ENCODE measurements around the gene NCCRP1.

NCCRP1 gene

DNA sequence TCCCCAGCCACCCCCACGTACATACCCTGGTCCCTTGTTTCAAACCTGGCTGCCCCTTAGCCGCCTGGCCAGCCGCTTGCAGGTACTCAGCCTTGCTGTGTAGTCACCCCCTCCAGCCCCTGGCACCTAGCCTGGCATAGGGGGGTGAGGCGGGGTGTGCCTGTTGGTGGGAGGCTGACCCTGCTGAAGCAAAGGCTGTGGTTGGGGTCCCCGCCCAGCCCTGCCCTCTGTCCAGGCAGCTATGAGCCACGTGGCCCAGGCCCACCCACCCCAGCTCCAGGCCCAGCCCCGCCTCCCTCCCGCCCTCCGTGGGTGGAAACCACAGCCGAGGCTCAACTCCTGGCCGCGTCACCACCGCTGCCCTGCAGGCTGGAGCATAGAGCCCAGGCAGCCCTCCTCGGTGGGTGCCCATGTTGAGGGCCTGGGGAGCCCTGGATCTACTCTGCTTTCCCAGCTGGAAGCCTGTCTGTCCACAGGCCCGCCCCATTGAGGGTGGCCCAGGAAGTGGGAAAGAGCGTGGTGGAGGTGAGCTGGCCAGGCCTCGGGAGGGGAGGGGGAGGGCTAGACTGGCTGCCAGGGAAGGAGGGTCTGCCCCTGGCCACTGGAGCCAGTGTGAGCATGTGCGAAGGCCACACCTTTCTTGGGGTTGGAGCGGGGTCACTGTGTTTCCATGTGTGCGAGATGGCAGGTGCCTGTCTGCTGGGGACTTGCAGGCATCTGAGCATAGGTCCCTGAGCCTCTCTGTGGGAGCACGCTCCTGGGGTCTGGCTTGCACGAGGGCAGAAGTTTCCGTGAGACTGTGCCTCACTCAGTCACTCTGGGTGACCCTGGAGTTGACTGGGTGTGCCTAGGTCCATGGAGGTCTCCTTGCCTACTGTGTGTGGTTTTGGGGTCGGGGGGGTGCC, 40.2 kb upstream of the NCCRP1 start:
- Histone ChIP-seq H3K4me3 (ENCODE audit: low read length) (no peak overlapping the region), H3K27ac (ENCODE audit: low read depth, low read length) (no peak overlapping the region), H3K9ac (ENCODE audit: low read depth, low read length) (no peak overlapping the region), H3K9me3 (ENCODE audit: insufficient read depth, low read depth, low read length) (no peaks in the 10 kb centered on the region), H3K27me3 (ENCODE audit: insufficient read depth, low read length) (no peaks in the 10 kb centered on the region), H3K36me3 (ENCODE audit: insufficient read depth, low read length) (no peaks in the 10 kb centered on the region), H3K4me1 (ENCODE audit: insufficient read depth, low read length) (peaks cover 21% of the 10 kb centered on the region)
- 83% methylated on average over 24 of the region's 24 CpGs for WGBS

DNA sequence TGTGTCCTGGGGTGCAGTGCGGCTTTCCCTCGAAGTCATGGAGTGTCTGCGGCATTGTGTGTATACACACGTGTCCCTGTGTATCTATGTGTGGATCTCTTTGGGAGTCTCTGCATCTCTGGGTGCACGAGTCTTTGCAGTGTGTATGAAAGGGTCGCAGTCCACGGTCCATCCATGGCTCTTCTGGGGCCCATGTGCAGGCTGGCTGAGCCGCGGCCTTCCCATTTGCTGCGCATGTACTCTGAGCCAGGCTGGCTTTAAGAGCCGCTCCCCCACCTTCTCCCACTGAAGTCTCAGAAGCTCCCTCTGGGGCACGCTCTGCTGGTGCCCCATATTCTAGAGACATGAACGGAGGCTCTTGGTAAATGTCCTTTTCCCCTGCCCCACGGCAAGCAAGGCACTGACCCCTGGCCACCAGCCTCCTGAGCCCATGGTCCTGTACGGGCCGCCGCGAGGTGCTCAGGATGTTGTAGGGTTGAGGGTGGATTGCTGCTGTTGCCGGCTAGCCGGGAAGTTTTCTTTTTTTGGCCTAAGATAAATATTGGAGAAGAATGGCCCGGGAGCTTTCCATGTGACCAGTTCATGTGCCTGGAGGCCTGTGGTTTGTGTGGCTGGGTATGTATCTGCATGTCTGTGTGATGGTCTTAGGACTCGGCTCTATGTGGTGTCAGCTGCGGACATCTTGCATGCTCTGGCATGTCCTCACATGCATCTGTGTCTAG, 39.3 kb upstream of the NCCRP1 start:
- Histone ChIP-seq H3K9me3 (ENCODE audit: insufficient read depth, low read depth, low read length) (no peaks in the 10 kb centered on the region), H3K4me1 (ENCODE audit: insufficient read depth, low read length) (peaks cover 21% of the 10 kb centered on the region), H3K27ac (ENCODE audit: low read depth, low read length) (no peak overlapping the region), H3K4me3 (ENCODE audit: low read length) (no peak overlapping the region), H3K27me3 (ENCODE audit: insufficient read depth, low read length) (no peaks in the 10 kb centered on the region), H3K36me3 (ENCODE audit: insufficient read depth, low read length) (no peaks in the 10 kb centered on the region), H3K9ac (ENCODE audit: low read depth, low read length) (no peak overlapping the region)
- 95% methylated on average over 23 of the region's 23 CpGs for WGBS

DNA sequence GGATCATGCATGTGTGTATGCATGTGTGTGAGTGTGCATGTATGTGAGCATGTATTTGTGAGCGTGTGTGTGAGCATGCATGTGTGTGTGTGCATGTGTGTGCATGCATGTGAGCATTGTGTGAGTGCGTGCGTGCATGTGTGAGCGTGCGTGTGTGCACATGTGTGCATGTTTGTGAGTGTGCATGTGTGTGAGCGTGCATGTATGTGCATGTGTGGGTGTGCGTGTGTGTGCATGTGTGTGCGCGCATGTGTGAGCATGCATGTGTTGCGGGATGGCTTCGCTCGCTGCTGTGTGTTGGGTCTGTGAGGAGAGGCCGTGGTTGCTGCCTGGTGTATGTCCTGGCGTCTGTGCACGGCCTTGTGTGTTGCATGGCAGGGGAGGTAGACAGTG, 38.8 kb upstream of the NCCRP1 start:
- Histone ChIP-seq H3K36me3 (ENCODE audit: insufficient read depth, low read length) (no peaks in the 10 kb centered on the region), H3K27me3 (ENCODE audit: insufficient read depth, low read length) (no peaks in the 10 kb centered on the region), H3K9ac (ENCODE audit: low read depth, low read length) (no peak overlapping the region), H3K4me3 (ENCODE audit: low read length) (no peak overlapping the region), H3K4me1 (ENCODE audit: insufficient read depth, low read length) (peaks cover 21% of the 10 kb centered on the region), H3K9me3 (ENCODE audit: insufficient read depth, low read depth, low read length) (no peaks in the 10 kb centered on the region), H3K27ac (ENCODE audit: low read depth, low read length) (no peak overlapping the region)
- 95% methylated on average over 15 of the region's 15 CpGs for WGBS

DNA sequence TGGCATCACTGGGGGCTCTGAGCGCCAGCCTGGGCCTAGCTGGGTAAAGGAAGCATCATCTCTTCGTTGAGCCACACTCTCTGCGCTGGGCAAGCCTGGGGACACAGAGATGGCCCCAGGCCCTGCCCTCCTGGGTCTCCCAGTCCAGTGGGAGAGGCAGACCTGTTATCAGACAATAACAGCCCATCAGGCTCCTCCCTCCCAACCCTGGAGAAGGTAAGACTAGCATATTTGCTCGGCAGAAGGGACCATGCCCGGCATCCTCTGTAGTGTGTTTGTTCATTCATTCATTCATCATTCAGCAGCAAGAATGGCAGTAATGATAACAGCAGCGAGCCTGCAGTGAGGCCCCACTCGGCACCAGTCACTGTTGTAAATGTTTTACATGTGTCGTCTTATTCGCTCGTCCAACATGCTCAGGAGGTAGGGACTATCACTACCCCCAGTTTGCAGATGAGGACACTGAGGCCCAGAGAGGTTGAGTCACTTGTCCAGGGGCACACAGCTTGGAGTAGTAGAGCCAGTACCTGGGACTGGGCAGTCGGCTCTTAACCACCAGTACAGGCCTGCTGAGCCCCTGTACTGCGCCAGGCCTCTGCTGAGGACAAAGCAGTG, 38.0 kb upstream of the NCCRP1 start:
- WGBS, result 94% methylated on average over 12 of the region's 12 CpGs
- no peak overlapping the region for H3K27ac ChIP-seq (ENCODE audit: low read depth, low read length)
- no peak overlapping the region for H3K9ac ChIP-seq (ENCODE audit: low read depth, low read length)
- no peaks in the 10 kb centered on the region for H3K36me3 ChIP-seq (ENCODE audit: insufficient read depth, low read length)
- H3K4me1 ChIP-seq (ENCODE audit: insufficient read depth, low read length), result peaks cover 21% of the 10 kb centered on the region
- no peaks in the 10 kb centered on the region for H3K27me3 ChIP-seq (ENCODE audit: insufficient read depth, low read length)
- no peak overlapping the region for H3K4me3 ChIP-seq (ENCODE audit: low read length)
- H3K9me3 ChIP-seq (ENCODE audit: insufficient read depth, low read depth, low read length), result no peaks in the 10 kb centered on the region

DNA sequence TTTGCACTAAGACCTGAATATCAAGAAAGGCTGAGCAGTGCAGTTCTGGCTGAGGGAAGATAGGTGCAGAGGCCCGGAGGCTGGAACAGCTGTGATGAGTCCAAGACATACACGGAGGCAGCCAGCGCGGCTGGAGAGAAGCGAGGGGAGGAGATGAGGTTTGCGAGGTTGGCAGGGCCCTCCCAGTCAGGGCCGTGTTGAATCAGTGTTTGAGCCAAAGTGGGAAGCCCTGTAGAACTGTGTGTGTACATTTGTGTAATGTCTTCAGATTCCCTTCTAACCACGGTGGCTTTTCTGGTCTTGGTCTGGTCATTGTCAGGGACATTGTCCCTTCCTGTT, 36.3 kb upstream of the NCCRP1 start:
- Histone ChIP-seq H3K36me3 (ENCODE audit: insufficient read depth, low read length) (no peaks in the 10 kb centered on the region), H3K4me1 (ENCODE audit: insufficient read depth, low read length) (peaks cover 8% of the 10 kb centered on the region; the same call in 1 of the 2 replicates), H3K4me3 (ENCODE audit: low read length) (no peak overlapping the region), H3K27ac (ENCODE audit: low read depth, low read length) (no peak overlapping the region), H3K9me3 (ENCODE audit: insufficient read depth, low read depth, low read length) (no peaks in the 10 kb centered on the region), H3K27me3 (ENCODE audit: insufficient read depth, low read length) (no peaks in the 10 kb centered on the region), H3K9ac (ENCODE audit: low read depth, low read length) (no peak overlapping the region)
- WGBS, result 91% methylated on average over 8 of the region's 8 CpGs

GRCh38 chr19:39160889-39161672, 35.7 kb upstream of the NCCRP1 start:
- Histone ChIP-seq H3K9ac (ENCODE audit: low read depth, low read length) (no peak overlapping the region), H3K9me3 (ENCODE audit: insufficient read depth, low read depth, low read length) (no peaks in the 10 kb centered on the region), H3K27ac (ENCODE audit: low read depth, low read length) (no peak overlapping the region), H3K36me3 (ENCODE audit: insufficient read depth, low read length) (no peaks in the 10 kb centered on the region), H3K4me3 (ENCODE audit: low read length) (no peak overlapping the region), H3K4me1 (ENCODE audit: insufficient read depth, low read length) (peaks cover 6% of the 10 kb centered on the region; the same call in 1 of the 2 replicates), H3K27me3 (ENCODE audit: insufficient read depth, low read length) (no peaks in the 10 kb centered on the region)
- 93% methylated on average over 21 of the region's 21 CpGs for WGBS

GRCh38 chr19:39162441-39163043, 34.2 kb upstream of the NCCRP1 start:
- Histone ChIP-seq H3K9ac (ENCODE audit: low read depth, low read length) (no peak overlapping the region), H3K9me3 (ENCODE audit: insufficient read depth, low read depth, low read length) (no peaks in the 10 kb centered on the region), H3K27me3 (ENCODE audit: insufficient read depth, low read length) (no peaks in the 10 kb centered on the region), H3K36me3 (ENCODE audit: insufficient read depth, low read length) (no peaks in the 10 kb centered on the region), H3K4me3 (ENCODE audit: low read length) (no peak overlapping the region), H3K4me1 (ENCODE audit: insufficient read depth, low read length) (peaks cover 8% of the 10 kb centered on the region; the same call in 1 of the 2 replicates), H3K27ac (ENCODE audit: low read depth, low read length) (no peak overlapping the region)
- WGBS, result 94% methylated on average over 15 of the region's 15 CpGs

GRCh38 chr19:39163621-39164020, 33.1 kb upstream of the NCCRP1 start:
- Histone ChIP-seq H3K4me3 (ENCODE audit: low read length) (no peak overlapping the region), H3K4me1 (ENCODE audit: insufficient read depth, low read length) (peaks cover 13% of the 10 kb centered on the region; the same call in 1 of the 2 replicates), H3K36me3 (ENCODE audit: insufficient read depth, low read length) (no peaks in the 10 kb centered on the region), H3K9me3 (ENCODE audit: insufficient read depth, low read depth, low read length) (no peaks in the 10 kb centered on the region), H3K27ac (ENCODE audit: low read depth, low read length) (no peak overlapping the region), H3K27me3 (ENCODE audit: insufficient read depth, low read length) (no peaks in the 10 kb centered on the region), H3K9ac (ENCODE audit: low read depth, low read length) (no peak overlapping the region)
- WGBS, result 93% methylated on average over 9 of the region's 9 CpGs

GRCh38 chr19:39164289-39164688, 32.5 kb upstream of the NCCRP1 start:
- Histone ChIP-seq H3K27ac (ENCODE audit: low read depth, low read length) (no peak overlapping the region), H3K9me3 (ENCODE audit: insufficient read depth, low read depth, low read length) (no peaks in the 10 kb centered on the region), H3K4me3 (ENCODE audit: low read length) (no peak overlapping the region), H3K9ac (ENCODE audit: low read depth, low read length) (no peak overlapping the region), H3K27me3 (ENCODE audit: insufficient read depth, low read length) (no peaks in the 10 kb centered on the region), H3K4me1 (ENCODE audit: insufficient read depth, low read length) (peaks cover 13% of the 10 kb centered on the region; the same call in 1 of the 2 replicates), H3K36me3 (ENCODE audit: insufficient read depth, low read length) (no peaks in the 10 kb centered on the region)
- WGBS, result 92% methylated on average over 6 of the region's 6 CpGs

- no peak overlapping the region for H3K27ac ChIP-seq (ENCODE audit: low read depth, low read length)
- H3K36me3 ChIP-seq (ENCODE audit: insufficient read depth, low read length), result peaks cover 4% of the 10 kb centered on the region; the same call in 1 of the 2 replicates
- H3K9ac ChIP-seq (ENCODE audit: low read depth, low read length), result no peak overlapping the region
Measured at GRCh38 chr19:39165857-39166256, 30.9 kb upstream of the NCCRP1 start.

More at GRCh38 chr19:39165857-39166256, 30.9 kb upstream of the NCCRP1 start:
- 94% methylated on average over 7 of the region's 7 CpGs for WGBS
- Histone ChIP-seq H3K4me3 (ENCODE audit: low read length) (no peak overlapping the region), H3K9me3 (ENCODE audit: insufficient read depth, low read depth, low read length) (no peaks in the 10 kb centered on the region), H3K27me3 (ENCODE audit: insufficient read depth, low read length) (no peaks in the 10 kb centered on the region), H3K4me1 (ENCODE audit: insufficient read depth, low read length) (peaks cover 13% of the 10 kb centered on the region; the same call in 1 of the 2 replicates)

All from HUES64 (cell line).